H7 (cell line): ENCODE results near the gene TH. TPM values are rescaled to one million over a fixed set of nuclear protein-coding genes. Genes with fewer than 3 reads are reported as not detected.

ENCODE experiments used
- DNase-seq: peaks from one replicate; pipeline ENCODE4 v3.0.0; 2012
- H3K27me3 ChIP-seq: 2 replicates; pipeline ENCODE4 v1.6.0; 2011; ENCODE audit warnings: mild to moderate bottlenecking, low read length; ENCODE audit not compliant: control insufficient read depth, insufficient read depth
- H3K36me3 ChIP-seq: replicated peaks from 2 replicates; pipeline ENCODE4 v1.5.1; 2011; ENCODE audit warnings: low read length; ENCODE audit not compliant: control insufficient read depth, insufficient read depth
- H3K4me3 ChIP-seq: 2 replicates; pipeline ENCODE4 v1.5.1; 2011; ENCODE audit warnings: low read depth, mild to moderate bottlenecking, control low read depth, low read length, moderate library complexity; ENCODE audit not compliant: insufficient read depth
- total RNA-seq: library from RNA; depleted of rRNA; stranded (reverse); fragments of >200 nt; shearing (Covaris generic); gene quantifications from 2 replicates; pipeline ENCODE4 v1.2.3, GENCODE V29; 2014; rRNA removed

The TH gene
- total RNA-seq: not detected in 2 replicates

DNA sequence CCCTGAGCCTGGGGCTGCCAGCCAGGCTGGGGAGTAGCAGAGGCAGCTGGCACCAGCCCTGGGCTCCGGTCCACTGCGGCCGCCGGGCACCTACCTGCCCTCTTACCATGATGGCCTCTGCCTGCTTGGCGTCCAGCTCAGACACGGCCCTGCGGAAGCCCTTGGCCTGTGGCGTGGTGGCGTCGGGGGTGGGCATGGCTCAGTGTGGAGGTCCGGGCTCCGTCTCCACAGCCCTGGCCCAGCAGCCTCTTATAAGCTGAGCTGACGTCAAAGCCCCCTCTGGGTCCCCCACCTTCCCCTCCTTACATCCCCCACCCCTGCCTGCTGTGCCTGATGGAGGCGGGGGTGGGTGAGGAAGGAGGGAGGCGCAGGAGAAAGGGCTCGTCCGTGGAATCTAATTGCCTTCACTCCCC is at the start of gene TH:
TSS of gene TH (minus strand) at position 225 of the 413 bp plus-strand sequence. CDS start at position 196, 29 bp downstream.
- Histone ChIP-seq H3K27me3 (no peaks in the 10 kb centered on the region), H3K4me3 (no peak within 1 kb of the TSS), H3K36me3 (no peaks in the 10 kb centered on the region)
- no peak for DNase-seq

DNA sequence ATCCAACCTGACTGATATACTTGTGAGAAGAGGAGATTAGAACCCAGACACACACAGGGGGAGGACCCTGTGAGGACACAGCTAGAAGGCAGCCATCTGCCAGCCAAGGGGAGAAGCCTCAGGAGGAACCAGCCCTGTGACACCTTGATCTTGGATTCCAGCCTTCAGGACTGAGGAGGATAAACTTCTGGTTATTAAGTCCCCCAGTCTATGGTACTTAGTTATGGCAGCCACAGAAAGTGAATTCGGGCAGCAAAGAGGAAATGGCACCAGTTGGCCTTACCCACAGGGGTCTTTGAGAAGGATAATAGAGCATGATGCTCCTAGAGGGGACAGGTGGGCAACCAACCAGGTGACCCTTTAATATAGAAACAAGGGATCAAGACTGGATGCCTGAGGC is 49.4 kb upstream of the TH start:
- H3K36me3 ChIP-seq: no peaks in the 10 kb centered on the region
- DNase-seq: no peak
- H3K27me3 ChIP-seq: peaks cover 5% of the 10 kb centered on the region; the same call in 1 of the 2 replicates
- H3K4me3 ChIP-seq: no peak overlapping the region

- Histone ChIP-seq H3K36me3 (no peaks in the 10 kb centered on the region), H3K27me3 (peaks cover 5% of the 10 kb centered on the region; the same call in 1 of the 2 replicates), H3K4me3 (no peak overlapping the region)
- DNase-seq: no peak
Measured at GRCh38 chr11:2220173-2220771, 48.7 kb upstream of the TH start.

GRCh38 chr11:2219318-2220017 is 47.9 kb upstream of the TH start:
- Histone ChIP-seq H3K4me3 (no peak overlapping the region), H3K27me3 (peaks cover 8% of the 10 kb centered on the region; the same call in 1 of the 2 replicates), H3K36me3 (no peaks in the 10 kb centered on the region)
- DNase-seq: no peak

DNA sequence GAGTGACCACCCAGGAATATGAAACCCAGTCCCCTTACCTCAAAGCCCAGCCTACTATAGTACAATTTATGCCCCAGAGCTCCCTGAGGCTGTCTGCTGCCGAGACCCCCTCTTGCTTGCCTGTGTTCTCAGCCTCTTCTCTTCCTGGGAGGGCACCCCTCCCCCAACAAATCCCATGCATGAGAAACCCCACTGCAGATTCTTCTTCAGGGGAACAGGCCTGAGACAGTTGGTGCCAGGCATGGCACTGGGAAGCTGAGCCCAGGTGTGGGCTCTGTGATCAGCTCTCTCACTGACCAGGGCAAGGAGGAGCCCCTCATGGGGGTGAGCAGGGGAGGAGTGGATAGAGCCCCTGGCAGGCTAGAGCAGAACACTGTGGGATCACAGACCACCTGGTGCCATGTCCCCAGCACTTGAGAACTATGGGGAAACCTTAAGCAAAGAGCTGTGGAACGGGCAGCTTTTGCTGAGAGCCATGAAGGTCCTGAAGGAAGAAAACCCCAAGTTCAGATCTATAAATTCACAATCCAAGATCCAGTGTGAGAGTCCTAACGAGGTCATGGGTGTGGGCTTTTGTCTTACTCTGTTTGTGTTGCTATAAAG is 46.5 kb upstream of the TH start:
- Histone ChIP-seq H3K4me3 (no peak overlapping the region), H3K27me3 (peaks cover 8% of the 10 kb centered on the region; the same call in 1 of the 2 replicates), H3K36me3 (no peaks in the 10 kb centered on the region)
- DNase-seq: no peak

DNA sequence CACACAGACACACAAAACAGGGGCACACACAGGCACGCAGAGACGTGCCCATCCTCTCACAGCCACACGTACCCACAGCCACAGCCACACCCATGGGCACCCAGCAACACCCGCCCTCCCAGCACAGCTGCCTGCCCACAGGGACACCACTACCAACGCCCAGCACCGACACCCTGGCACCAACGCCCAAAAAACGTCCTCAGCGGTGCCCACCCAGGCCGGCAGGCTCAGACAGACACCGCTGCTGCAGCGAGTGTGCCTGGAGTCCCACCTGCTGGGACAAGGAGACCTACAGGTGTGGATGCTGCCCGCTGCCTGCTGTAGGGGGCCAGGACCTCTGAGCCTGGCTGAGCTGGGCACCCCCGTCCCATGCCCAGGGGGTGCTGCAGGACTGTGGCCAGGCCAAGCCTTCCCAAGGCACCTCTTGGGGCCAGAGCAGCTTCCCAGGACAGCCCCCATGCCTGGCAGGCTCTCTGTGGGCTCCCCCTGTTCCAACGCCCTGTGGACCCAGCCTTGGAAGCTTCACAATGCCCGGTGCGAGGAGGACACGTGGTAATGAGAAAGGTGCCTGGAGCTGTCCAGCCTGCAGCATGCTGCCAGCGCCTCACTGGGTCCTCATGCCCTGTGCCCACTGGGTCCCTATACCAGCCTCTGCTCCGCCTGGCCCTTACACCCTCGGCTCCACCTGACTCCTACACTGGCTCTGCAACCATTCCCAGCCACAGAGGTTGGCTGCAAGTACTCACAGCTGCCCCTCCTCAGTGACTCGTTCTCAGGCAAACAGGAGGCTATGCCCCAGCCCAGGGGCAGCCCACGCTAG is 45.8 kb upstream of the TH start:
- peak; percentile 48 for DNase-seq
- no peak overlapping the region for H3K4me3 ChIP-seq
- H3K36me3 ChIP-seq: no peaks in the 10 kb centered on the region
- H3K27me3 ChIP-seq: peaks cover 11% of the 10 kb centered on the region; the same call in 1 of the 2 replicates

DNA sequence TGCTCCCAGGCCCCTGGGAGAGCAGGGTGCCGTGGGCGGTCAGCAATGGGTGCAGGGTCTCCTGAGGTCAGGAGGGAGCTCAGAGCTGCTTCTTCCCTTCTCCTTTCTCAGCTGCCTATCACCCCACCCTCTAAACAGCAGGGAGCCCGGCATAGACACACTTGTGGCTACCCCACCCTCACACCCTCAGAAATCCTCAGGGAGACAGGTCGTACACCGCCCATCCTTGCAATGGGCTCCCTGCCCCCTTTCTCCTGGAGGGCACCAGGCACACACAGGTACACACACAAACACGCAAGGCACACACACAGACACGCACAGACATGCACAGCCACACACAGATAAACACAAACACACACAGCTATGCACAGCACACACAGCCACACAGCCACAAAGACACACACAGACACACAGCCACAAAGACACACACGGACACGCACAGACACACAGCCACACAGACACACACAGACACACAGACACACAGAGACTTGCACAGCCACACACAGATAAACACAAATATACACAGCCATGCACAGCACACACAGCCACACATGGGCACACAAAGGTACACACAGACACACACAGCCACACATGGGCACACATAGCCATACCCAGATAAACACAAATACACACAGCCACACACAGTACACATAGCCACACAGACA is 44.9 kb upstream of the TH start:
- no peak for DNase-seq
- Histone ChIP-seq H3K27me3 (peaks cover 10% of the 10 kb centered on the region; the same call in 1 of the 2 replicates), H3K36me3 (no peaks in the 10 kb centered on the region), H3K4me3 (no peak overlapping the region)

GRCh38 chr11:2215561-2216399 is 44.2 kb upstream of the TH start:
- H3K4me3 ChIP-seq: no peak overlapping the region
- DNase-seq: peak; percentile 66
- no peaks in the 10 kb centered on the region for H3K36me3 ChIP-seq
- peaks cover 10% of the 10 kb centered on the region; the same call in 1 of the 2 replicates for H3K27me3 ChIP-seq

DNA sequence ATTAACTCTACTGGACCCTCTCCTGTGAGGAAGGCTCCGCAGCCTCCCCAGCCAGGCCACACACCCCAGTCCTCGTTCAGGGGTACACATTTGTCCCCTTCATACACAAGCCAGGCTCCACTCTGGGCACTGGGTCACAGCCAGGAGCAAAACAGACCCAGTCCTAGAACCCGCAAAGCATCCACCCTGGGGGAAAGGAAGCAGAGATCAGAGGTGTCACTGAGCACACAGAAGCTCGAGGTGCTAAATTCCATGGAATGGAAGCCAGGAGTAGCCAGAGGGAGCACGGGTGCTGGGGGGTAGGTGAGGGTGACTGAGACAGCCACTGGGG is 43.6 kb upstream of the TH start:
- no peak for DNase-seq
- Histone ChIP-seq H3K27me3 (peaks cover 10% of the 10 kb centered on the region; the same call in 1 of the 2 replicates), H3K4me3 (no peak overlapping the region), H3K36me3 (no peaks in the 10 kb centered on the region)

GRCh38 chr11:2214527-2215229 is 43.1 kb upstream of the TH start:
- DNase-seq: peak; percentile 56
- Histone ChIP-seq H3K36me3 (no peaks in the 10 kb centered on the region), H3K4me3 (no peak overlapping the region), H3K27me3 (peaks cover 10% of the 10 kb centered on the region; the same call in 1 of the 2 replicates)

GRCh38 chr11:2213890-2214526 is 42.4 kb upstream of the TH start:
- H3K36me3 ChIP-seq: no peaks in the 10 kb centered on the region
- no peak overlapping the region for H3K4me3 ChIP-seq
- DNase-seq: peak; percentile 63
- peaks cover 7% of the 10 kb centered on the region; the same call in 1 of the 2 replicates for H3K27me3 ChIP-seq

DNA sequence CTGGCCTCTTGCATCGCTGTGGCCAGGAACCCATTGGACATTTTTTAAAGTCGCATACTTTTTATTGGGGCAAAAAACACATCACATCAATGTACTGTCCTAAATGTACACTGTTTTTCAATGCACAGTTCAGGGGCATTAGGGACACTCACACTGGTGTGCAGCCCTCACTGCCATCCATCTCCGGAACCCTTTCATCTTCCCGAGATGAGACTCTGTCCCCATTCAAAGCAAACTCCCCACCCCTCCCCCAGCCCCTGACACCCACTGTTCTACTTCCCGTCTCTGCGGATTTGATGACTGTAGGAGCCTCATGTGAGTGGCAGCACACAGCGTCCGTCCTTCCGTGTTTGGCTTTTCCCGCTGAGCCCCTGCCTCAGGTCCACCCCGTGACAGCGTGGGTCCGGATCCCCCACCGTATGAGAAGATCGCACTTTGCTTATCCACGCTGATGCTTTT is 41.8 kb upstream of the TH start:
- Histone ChIP-seq H3K27me3 (peaks cover 7% of the 10 kb centered on the region; the same call in 1 of the 2 replicates), H3K36me3 (no peaks in the 10 kb centered on the region), H3K4me3 (no peak overlapping the region)
- peak; percentile 85 for DNase-seq
